ENCODE data around the gene AVEN. TPM values are rescaled to one million over a fixed set of nuclear protein-coding genes. Genes with fewer than 3 reads are reported as not detected.

AVEN gene
- total RNA-seq, 1 donor from 2014 or later = 16.2 TPM

DNA sequence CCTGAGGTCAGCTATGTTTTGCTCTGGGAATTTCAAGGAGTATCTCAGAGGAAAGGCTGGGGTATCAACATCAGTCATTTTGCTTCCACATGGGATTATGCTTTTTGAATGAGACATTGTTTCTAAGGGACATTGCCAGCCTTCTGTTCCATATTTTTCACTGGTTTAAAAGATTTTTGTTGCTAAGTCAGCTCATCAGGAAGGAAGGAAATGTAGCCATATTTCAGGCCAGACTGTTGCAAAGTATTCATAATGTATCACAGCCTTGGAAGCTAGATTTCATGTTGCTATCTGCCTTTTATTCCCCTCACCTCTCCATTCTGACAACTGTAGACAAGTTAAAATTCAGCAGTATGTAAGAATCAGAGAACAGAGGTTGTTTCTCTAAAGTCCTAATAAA is 131.7 kb downstream of the AVEN start:
- Histone ChIP-seq H3K27me3 (ENCODE audit: control insufficient read depth in 3 of 3, insufficient read depth in 3 of 3, low read length in 3 of 3) (no peaks in the 10 kb centered on the region), H3K36me3 (ENCODE audit: control insufficient read depth in 3 of 3, insufficient read depth in 3 of 3, low read length in 3 of 3) (no peaks in the 10 kb centered on the region), H3K27ac (ENCODE audit: low read depth, low read length) (no peak overlapping the region), H3K9ac (ENCODE audit: low read depth in 1 of 3, low read length in 3 of 3) (no peak overlapping the region), H3K4me3 (ENCODE audit: low read length in 3 of 3) (no peak overlapping the region), H3K9me3 (ENCODE audit: control insufficient read depth in 3 of 3, low read length in 3 of 3) (no peaks in the 10 kb centered on the region), H3K4me1 (ENCODE audit: control insufficient read depth in 3 of 3, insufficient read depth in 3 of 3, low read length in 3 of 3) (peaks cover 0 to under 1% (median 0%) of the 10 kb centered on the region in 3 donors)

DNA sequence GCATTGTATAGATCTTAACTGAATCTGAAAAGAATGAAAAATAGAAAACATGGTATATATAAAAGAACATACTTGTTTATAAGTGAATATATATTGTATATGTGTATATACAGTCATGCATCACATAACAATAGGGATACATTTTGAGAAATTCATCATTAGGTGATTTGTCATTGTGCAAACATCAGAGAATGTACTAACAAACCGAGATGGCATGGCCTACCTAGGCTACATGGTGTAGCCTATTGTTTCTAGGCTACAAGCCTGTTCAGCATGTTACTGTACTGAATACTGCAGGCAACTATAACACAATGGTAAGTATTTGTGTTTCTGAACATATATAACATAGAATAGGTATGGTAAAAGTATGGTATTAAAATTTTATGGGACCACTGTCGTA is 135.3 kb downstream of the AVEN start:
- Histone ChIP-seq H3K27ac (ENCODE audit: low read depth, low read length) (no peak overlapping the region), H3K4me3 (ENCODE audit: low read length in 3 of 3) (no peak overlapping the region), H3K27me3 (ENCODE audit: control insufficient read depth in 3 of 3, insufficient read depth in 3 of 3, low read length in 3 of 3) (no peaks in the 10 kb centered on the region), H3K36me3 (ENCODE audit: control insufficient read depth in 3 of 3, insufficient read depth in 3 of 3, low read length in 3 of 3) (no peaks in the 10 kb centered on the region), H3K9me3 (ENCODE audit: control insufficient read depth in 3 of 3, low read length in 3 of 3) (no peaks in the 10 kb centered on the region), H3K9ac (ENCODE audit: low read depth in 1 of 3, low read length in 3 of 3) (no peak overlapping the region), H3K4me1 (ENCODE audit: control insufficient read depth in 3 of 3, insufficient read depth in 3 of 3, low read length in 3 of 3) (no peaks in the 10 kb centered on the region)

DNA sequence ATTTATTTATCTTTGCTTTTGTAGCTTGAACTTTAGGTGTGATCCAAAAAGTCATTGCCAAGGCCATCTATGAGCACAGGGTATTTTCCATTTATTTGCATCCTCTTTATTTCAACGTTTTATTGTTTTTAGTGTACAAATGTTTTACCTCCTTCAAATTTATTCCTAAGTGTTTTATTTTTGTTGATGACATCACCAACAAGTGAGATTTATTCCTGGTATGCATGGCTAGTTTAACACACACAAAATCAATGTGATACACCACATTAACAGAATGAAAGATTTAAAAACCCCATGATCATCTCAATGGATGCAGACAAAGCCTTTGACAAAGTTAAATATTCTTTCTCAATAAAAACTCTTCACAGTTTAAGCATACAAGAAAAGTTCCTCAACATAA is 137.0 kb downstream of the AVEN start:
- no peak overlapping the region for H3K27ac ChIP-seq (ENCODE audit: low read depth, low read length)
- H3K9me3 ChIP-seq (ENCODE audit: control insufficient read depth in 3 of 3, low read length in 3 of 3) = no peaks in the 10 kb centered on the region
- H3K36me3 ChIP-seq (ENCODE audit: control insufficient read depth in 3 of 3, insufficient read depth in 3 of 3, low read length in 3 of 3) = no peaks in the 10 kb centered on the region
- no peaks in the 10 kb centered on the region for H3K27me3 ChIP-seq (ENCODE audit: control insufficient read depth in 3 of 3, insufficient read depth in 3 of 3, low read length in 3 of 3)
- H3K4me1 ChIP-seq (ENCODE audit: control insufficient read depth in 3 of 3, insufficient read depth in 3 of 3, low read length in 3 of 3) = peaks cover 0 to 2% (median 0%) of the 10 kb centered on the region in 3 donors
- H3K9ac ChIP-seq (ENCODE audit: low read depth in 1 of 3, low read length in 3 of 3) = no peak overlapping the region
- H3K4me3 ChIP-seq (ENCODE audit: low read length in 3 of 3) = no peak overlapping the region

DNA sequence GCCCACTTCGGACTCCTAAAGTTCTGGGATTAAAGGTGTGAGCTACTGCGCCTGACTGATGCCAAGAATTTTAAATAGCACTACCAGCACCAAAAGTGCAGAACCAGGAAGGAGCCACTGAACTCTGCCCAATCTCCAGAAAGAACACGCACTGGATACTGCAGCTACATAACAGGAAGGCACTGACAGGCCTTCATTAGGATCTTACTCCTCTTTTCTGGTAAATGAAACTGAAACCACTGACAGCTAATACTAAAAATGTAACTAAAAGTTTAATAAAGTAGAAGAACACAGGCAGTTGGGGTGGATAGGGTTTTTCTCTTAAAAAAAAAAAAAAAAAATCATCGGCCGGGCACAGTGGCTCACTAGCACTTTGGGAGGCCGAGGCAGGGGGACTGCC is 144.8 kb downstream of the AVEN start:
- no peaks in the 10 kb centered on the region for H3K36me3 ChIP-seq (ENCODE audit: control insufficient read depth in 3 of 3, insufficient read depth in 3 of 3, low read length in 3 of 3)
- no peaks in the 10 kb centered on the region for H3K27me3 ChIP-seq (ENCODE audit: control insufficient read depth in 3 of 3, insufficient read depth in 3 of 3, low read length in 3 of 3)
- no peak overlapping the region for H3K4me3 ChIP-seq (ENCODE audit: low read length in 3 of 3)
- peaks cover 0 to 2% (median 0%) of the 10 kb centered on the region in 3 donors for H3K4me1 ChIP-seq (ENCODE audit: control insufficient read depth in 3 of 3, insufficient read depth in 3 of 3, low read length in 3 of 3)
- H3K9me3 ChIP-seq (ENCODE audit: control insufficient read depth in 3 of 3, low read length in 3 of 3) = no peaks in the 10 kb centered on the region
- no peak overlapping the region for H3K9ac ChIP-seq (ENCODE audit: low read depth in 1 of 3, low read length in 3 of 3)
- H3K27ac ChIP-seq (ENCODE audit: low read depth, low read length) = no peak overlapping the region

DNA sequence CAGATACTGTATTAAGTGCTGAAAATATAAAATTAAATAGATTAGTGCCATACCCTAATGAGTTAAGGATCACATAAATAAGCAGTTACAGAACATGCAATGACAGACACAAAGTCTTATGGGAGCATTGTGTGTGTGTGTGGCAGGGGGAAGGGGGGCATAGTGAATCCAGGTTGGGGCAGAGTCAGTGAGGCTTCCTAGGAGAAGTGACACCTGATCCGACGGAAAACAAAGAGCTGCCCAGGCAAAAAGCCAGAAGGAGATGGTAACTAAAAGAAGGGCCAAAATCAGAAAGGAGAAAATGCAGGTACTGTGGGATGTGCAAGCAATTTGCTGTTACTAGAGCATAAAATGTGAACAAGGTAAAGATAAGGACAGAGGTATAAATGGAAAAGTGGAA is 150.8 kb downstream of the AVEN start:
- Histone ChIP-seq H3K9me3 (ENCODE audit: control insufficient read depth in 3 of 3, low read length in 3 of 3) (no peaks in the 10 kb centered on the region), H3K9ac (ENCODE audit: low read depth in 1 of 3, low read length in 3 of 3) (no peak overlapping the region), H3K4me3 (ENCODE audit: low read length in 3 of 3) (no peak overlapping the region), H3K27me3 (ENCODE audit: control insufficient read depth in 3 of 3, insufficient read depth in 3 of 3, low read length in 3 of 3) (no peaks in the 10 kb centered on the region), H3K4me1 (ENCODE audit: control insufficient read depth in 3 of 3, insufficient read depth in 3 of 3, low read length in 3 of 3) (peaks cover 0 to 3% (median 0%) of the 10 kb centered on the region in 3 donors), H3K27ac (ENCODE audit: low read depth, low read length) (no peak overlapping the region), H3K36me3 (ENCODE audit: control insufficient read depth in 3 of 3, insufficient read depth in 3 of 3, low read length in 3 of 3) (no peaks in the 10 kb centered on the region)

DNA sequence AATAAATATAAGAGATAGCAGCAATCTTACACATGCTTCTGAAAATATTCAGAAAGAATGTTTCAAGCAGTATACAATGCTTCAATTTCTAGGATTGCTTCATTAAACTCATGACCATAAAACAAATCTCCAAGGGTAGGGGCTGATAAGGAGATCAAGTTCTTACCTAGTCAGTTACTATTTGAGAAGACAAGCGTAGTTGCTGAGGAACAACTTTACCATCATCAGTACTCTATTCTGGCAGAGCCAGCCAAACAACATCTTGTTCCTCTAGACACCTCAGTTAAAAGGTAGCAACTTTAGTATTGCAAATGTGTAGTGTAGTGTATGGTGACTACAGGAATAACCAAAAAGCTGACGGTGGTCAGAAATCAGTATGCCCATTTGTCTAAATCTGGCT is 156.1 kb downstream of the AVEN start:
- Histone ChIP-seq H3K4me3 (ENCODE audit: low read length in 3 of 3) (no peak overlapping the region), H3K27me3 (ENCODE audit: control insufficient read depth in 3 of 3, insufficient read depth in 3 of 3, low read length in 3 of 3) (no peaks in the 10 kb centered on the region), H3K27ac (ENCODE audit: low read depth, low read length) (no peak overlapping the region), H3K9ac (ENCODE audit: low read depth in 1 of 3, low read length in 3 of 3) (no peak overlapping the region), H3K36me3 (ENCODE audit: control insufficient read depth in 3 of 3, insufficient read depth in 3 of 3, low read length in 3 of 3) (no peaks in the 10 kb centered on the region), H3K9me3 (ENCODE audit: control insufficient read depth in 3 of 3, low read length in 3 of 3) (no peaks in the 10 kb centered on the region), H3K4me1 (ENCODE audit: control insufficient read depth in 3 of 3, insufficient read depth in 3 of 3, low read length in 3 of 3) (no peaks in the 10 kb centered on the region)

DNA sequence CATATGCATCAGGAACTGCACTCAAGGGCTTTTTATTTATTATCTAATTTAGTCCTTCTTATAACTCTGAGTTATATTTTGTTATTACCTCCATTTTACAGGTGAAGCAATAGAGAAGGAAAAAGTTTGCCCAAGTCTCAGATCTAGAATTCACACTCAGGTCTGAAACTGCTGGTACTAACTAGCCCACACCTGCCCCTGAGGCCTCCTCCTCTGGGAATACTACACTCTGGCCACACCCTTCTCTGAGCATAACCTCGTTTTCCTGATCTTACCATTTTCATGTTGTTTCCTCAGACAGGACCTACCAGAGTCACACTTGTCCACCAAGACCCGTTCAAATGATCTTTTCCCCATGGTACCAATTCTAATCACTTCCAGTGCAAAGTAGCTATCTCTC is 164.8 kb downstream of the AVEN start:
- H3K9me3 ChIP-seq (ENCODE audit: control insufficient read depth in 3 of 3, low read length in 3 of 3) = no peaks in the 10 kb centered on the region
- no peaks in the 10 kb centered on the region for H3K36me3 ChIP-seq (ENCODE audit: control insufficient read depth in 3 of 3, insufficient read depth in 3 of 3, low read length in 3 of 3)
- no peak overlapping the region for H3K27ac ChIP-seq (ENCODE audit: low read depth, low read length)
- no peak overlapping the region for H3K4me3 ChIP-seq (ENCODE audit: low read length in 3 of 3)
- no peak overlapping the region for H3K9ac ChIP-seq (ENCODE audit: low read depth in 1 of 3, low read length in 3 of 3)
- no peaks in the 10 kb centered on the region for H3K27me3 ChIP-seq (ENCODE audit: control insufficient read depth in 3 of 3, insufficient read depth in 3 of 3, low read length in 3 of 3)
- H3K4me1 ChIP-seq (ENCODE audit: control insufficient read depth in 3 of 3, insufficient read depth in 3 of 3, low read length in 3 of 3) = peaks cover 0 to 4% (median 0%) of the 10 kb centered on the region in 3 donors

DNA sequence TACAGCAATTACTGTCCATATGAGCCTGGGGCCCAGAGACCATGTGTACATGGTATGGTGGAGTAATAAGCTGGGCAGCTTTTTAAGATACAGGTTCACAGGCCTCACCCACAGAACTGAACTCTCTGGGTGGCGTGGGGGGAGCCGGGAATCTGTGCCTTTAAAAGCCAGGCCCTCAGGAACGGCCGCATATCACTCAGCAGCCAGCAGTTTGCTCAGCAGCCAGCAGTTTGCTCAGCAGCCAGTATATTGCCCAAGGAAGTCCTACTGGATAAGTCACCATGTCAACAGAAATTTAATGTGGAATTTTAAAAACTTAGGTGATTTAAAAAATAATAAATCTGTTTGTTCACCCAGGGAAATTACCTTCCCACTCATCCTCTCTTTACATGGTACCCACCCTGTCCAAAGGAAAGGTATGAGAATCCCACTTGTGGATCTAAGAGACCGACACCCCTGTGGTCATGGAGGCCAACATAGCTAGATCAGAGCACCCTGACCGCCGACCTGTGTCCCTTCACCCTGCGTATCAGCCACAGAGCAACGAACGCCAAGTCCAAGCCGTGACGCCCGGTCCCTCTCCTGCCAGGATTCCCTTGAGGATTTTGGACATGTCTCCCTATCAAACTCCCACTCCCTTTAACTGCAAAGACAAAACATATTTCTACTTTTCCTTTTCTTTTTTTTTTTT is 166.4 kb downstream of the AVEN start:
- Histone ChIP-seq H3K4me1 (ENCODE audit: control insufficient read depth in 3 of 3, insufficient read depth in 3 of 3, low read length in 3 of 3) (peaks cover 0 to 4% (median 0%) of the 10 kb centered on the region in 3 donors), H3K9me3 (ENCODE audit: control insufficient read depth in 3 of 3, low read length in 3 of 3) (no peaks in the 10 kb centered on the region)

DNA sequence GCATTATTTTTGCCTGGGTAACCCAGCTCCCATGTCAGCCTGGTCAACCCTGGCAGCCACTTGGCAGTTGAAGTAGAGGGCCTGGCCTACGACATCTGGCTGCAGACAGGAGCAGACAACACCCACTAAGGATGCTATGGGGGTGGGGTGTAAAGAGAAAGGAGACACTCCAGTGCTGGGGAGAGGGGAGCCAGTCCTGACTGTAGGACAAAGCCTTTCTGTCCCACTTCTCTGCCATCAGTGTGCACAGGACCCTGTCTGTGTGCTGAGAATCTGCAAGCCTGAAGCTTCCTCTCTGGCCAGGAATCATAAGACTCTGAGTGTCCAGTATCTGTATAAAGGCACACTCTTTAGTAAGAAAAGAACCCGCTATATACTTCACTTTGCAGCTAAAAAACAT is 167.0 kb downstream of the AVEN start:
- Histone ChIP-seq H3K36me3 (ENCODE audit: control insufficient read depth in 3 of 3, insufficient read depth in 3 of 3, low read length in 3 of 3) (peaks cover 0 to 3% (median 0%) of the 10 kb centered on the region in 3 donors), H3K4me1 (ENCODE audit: control insufficient read depth in 3 of 3, insufficient read depth in 3 of 3, low read length in 3 of 3) (peaks cover 0 to 4% (median 0%) of the 10 kb centered on the region in 3 donors), H3K9me3 (ENCODE audit: control insufficient read depth in 3 of 3, low read length in 3 of 3) (no peaks in the 10 kb centered on the region), H3K27ac (ENCODE audit: low read depth, low read length) (no peak overlapping the region), H3K4me3 (ENCODE audit: low read length in 3 of 3) (no peak overlapping the region), H3K27me3 (ENCODE audit: control insufficient read depth in 3 of 3, insufficient read depth in 3 of 3, low read length in 3 of 3) (no peaks in the 10 kb centered on the region), H3K9ac (ENCODE audit: low read depth in 1 of 3, low read length in 3 of 3) (no peak overlapping the region)

More for the DNA sequence above, 166.4 kb downstream of the AVEN start:
- H3K27ac ChIP-seq (ENCODE audit: low read depth, low read length) = no peak overlapping the region
- H3K27me3 ChIP-seq (ENCODE audit: control insufficient read depth in 3 of 3, insufficient read depth in 3 of 3, low read length in 3 of 3) = no peaks in the 10 kb centered on the region
- no peak overlapping the region for H3K9ac ChIP-seq (ENCODE audit: low read depth in 1 of 3, low read length in 3 of 3)
- no peaks in the 10 kb centered on the region for H3K36me3 ChIP-seq (ENCODE audit: control insufficient read depth in 3 of 3, insufficient read depth in 3 of 3, low read length in 3 of 3)
- H3K4me3 ChIP-seq (ENCODE audit: low read length in 3 of 3) = no peak overlapping the region

DNA sequence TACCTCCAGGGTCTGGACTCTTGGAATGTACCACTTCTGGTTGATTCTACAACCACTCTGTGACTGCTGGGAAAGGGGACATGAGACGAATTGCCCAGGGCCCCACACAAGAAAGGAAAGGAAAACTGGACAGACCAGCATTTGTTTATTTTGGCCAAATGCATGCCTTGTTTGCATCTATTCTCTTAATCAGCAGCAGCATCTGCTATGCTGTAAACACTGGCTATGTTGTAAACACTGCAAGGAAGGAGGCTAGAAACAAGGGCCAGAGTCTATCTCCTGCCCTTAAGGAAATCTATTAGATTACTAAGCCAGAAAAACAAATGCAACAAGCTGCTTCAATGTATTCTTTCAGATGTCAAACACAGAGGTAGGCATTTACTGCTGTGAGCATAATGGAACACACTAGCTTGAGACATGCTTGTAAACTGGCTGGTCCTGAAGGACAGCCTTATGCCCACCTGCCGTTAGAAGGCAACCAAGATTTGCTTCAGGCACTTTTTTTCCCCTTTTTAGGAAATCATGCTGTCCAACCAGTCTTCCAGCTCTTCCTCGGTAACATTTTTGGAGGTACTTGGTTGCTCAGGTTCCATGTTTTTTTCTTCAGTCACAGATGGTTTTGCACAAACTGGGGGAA is 172.8 kb downstream of the AVEN start:
- peaks cover 6 to 31% (median 9%) of the 10 kb centered on the region in 3 donors for H3K36me3 ChIP-seq (ENCODE audit: control insufficient read depth in 3 of 3, insufficient read depth in 3 of 3, low read length in 3 of 3)
- H3K27ac ChIP-seq (ENCODE audit: low read depth, low read length) = no peak overlapping the region
- no peak overlapping the region for H3K4me3 ChIP-seq (ENCODE audit: low read length in 3 of 3)
- H3K27me3 ChIP-seq (ENCODE audit: control insufficient read depth in 3 of 3, insufficient read depth in 3 of 3, low read length in 3 of 3) = no peaks in the 10 kb centered on the region
- no peak overlapping the region for H3K9ac ChIP-seq (ENCODE audit: low read depth in 1 of 3, low read length in 3 of 3)
- H3K4me1 ChIP-seq (ENCODE audit: control insufficient read depth in 3 of 3, insufficient read depth in 3 of 3, low read length in 3 of 3) = no peaks in the 10 kb centered on the region
- no peaks in the 10 kb centered on the region for H3K9me3 ChIP-seq (ENCODE audit: control insufficient read depth in 3 of 3, low read length in 3 of 3)
